Pancreas (tissue), 10 donors: Measurements from ENCODE around the gene ST6GALNAC6. TPM values are rescaled to one million over a fixed set of nuclear protein-coding genes. Genes with fewer than 3 reads are reported as not detected.
"Not testable (repeated sequence)": the region's sequence is repeated elsewhere in the genome, so short reads cannot be mapped to it uniquely, and the experiment has no call there.

Source experiments
- ATAC-seq, 4 donors: fragments of 200-7000 bp; cut with Tn5 transposase; one replicate each; pipeline versions ENCODE4 v1.8.0 to v1.9.1; 2020; ENCODE audit warnings: mild to moderate bottlenecking in 4 of 4, moderate library complexity in 4 of 4
- DNase-seq, 6 donors: peaks; one replicate each; pipeline ENCODE4 v3.0.0-alpha.2; 2020
- FAIRE-seq: peaks from 2 replicates; lab custom pipeline; 2012; peaks lifted over from hg19 to GRCh38; lab: Jason Lieb, UNC
- H3K27ac ChIP-seq, 4 donors: fragments of 200-600 bp; sonication (generic); 1 replicate in 3 of 4; 2 replicates in 1 of 4; pipeline versions ENCODE4 v1.5.0 to v1.8.0; 2020
- H3K27me3 ChIP-seq, 4 donors: fragments of 200-600 bp; one replicate each; pipeline ENCODE4 v1.8.0; 2021
- H3K36me3 ChIP-seq, 3 donors: fragments of 200-600 bp; sonication (generic) in 1 of 3; one replicate each; pipeline versions ENCODE4 v1.5.0 to v1.8.0; 2020 to 2021
- H3K4me1 ChIP-seq, 3 donors: fragments of 200-600 bp; one replicate each; pipeline ENCODE4 v1.8.0; 2021
- H3K4me3 ChIP-seq, 4 donors: fragments of 200-600 bp; sonication (generic) in 2 of 4; one replicate each; pipeline versions ENCODE4 v1.5.0 to v1.8.0; 2020 to 2021
- H3K9me3 ChIP-seq, 4 donors: fragments of 200-600 bp; one replicate each; pipeline ENCODE4 v1.8.0; 2021
- WGBS, 2 donors: extraction: QIAGEN DNeasy Blood & Tissue Kit; methylation state at CpG; one replicate each; pipeline ENCODE4 v1.1.7; 2013; 5-methylcytosine and 5-hydroxymethylcytosine counted together
- intact Hi-C, 3 donors: fragments of 100-400 bp; cut with DNase I; formaldehyde crosslinking; loops; one replicate each; pipeline versions ENCODE4 v1.11.1 to v1.14.2; 2022
- polyA plus RNA-seq, 2 donors: library from polyadenylated mRNA; stranded (reverse); fragments of 200-250 nt; gene quantifications; one replicate each; pipeline ENCODE4 v1.2.3, GENCODE V29; 2013
- total RNA-seq, 6 donors: library from RNA; stranded (reverse); fragmentation: NEBNext Ultra II Directional in 4 of 6; extraction: Animal tissue kit (Norgen Biotek cat#: 25700) in 4 of 6; gene quantifications; one replicate each; pipeline versions ENCODE4 v1.2.1 to v1.2.4, GENCODE V29; 2021 to 2023
- TF ChIP-seq, protein P1 (sequence below), 4 donors: fragments of 200-600 bp; sonication (generic) in 3 of 4; IDR thresholded peaks; one replicate each; pipeline versions ENCODE4 v1.5.0 to v1.8.0; 2021; ENCODE audit warnings: antibody characterized with exemption in 4 of 4
- donor health status: healthy with polysubstance abuse.
- donor health status: DM: no; HTN: no; CAD: no; lungs with moderate emphysema.
- donor health status: DM: no; HTN: no; CAD: no.
- donor health status: control.
- donor health status: control.
- donor health status: Bipolar disorder and iron deficiency.
- donor health status: DM: yes; HTN: yes; CAD: no.
- donor health status: DM: no; HTN: no; CAD: no.
- donor health status: DM: no; HTN: no; CAD: no.
- donor health status: DM: yes; HTN: yes; CAD: no.

Gene ST6GALNAC6
- total and polyA plus RNA-seq, 8 donors, result 20.7 to 35.7 (median 27.0) TPM

DNA sequence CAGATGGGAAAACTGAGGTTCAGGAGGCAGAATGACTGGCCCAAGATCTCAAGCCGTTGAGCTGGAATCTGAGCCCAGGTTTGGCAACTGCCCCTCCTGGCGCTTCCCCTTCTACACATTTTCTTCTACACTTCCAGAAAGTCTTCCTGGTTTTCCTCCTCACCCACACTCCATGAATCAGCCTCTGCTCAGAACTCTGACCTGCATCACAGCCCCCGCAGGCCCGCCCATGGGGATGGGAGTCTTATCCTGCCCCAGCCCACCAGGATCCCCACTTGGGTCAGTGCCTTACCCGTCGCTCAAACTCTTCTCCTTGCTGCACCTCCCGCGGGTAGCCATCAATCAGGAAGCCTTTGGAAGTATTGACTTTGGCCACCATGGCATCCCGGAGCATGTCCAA, 27.9 kb downstream of the ST6GALNAC6 start:
- Histone ChIP-seq H3K27ac (no peak overlapping the region), H3K4me1 (peaks cover 0 to 3% (median 0%) of the 10 kb centered on the region in 3 donors), H3K36me3 (peaks cover 0 to 6% (median 0%) of the 10 kb centered on the region in 3 donors), H3K9me3 (no peaks in the 10 kb centered on the region), H3K27me3 (no peaks in the 10 kb centered on the region), H3K4me3 (no peak overlapping the region)
- WGBS, 2 donors, result 86% methylated on average over 9 of the region's 9 CpGs
- TF ChIP-seq, protein P1, sequence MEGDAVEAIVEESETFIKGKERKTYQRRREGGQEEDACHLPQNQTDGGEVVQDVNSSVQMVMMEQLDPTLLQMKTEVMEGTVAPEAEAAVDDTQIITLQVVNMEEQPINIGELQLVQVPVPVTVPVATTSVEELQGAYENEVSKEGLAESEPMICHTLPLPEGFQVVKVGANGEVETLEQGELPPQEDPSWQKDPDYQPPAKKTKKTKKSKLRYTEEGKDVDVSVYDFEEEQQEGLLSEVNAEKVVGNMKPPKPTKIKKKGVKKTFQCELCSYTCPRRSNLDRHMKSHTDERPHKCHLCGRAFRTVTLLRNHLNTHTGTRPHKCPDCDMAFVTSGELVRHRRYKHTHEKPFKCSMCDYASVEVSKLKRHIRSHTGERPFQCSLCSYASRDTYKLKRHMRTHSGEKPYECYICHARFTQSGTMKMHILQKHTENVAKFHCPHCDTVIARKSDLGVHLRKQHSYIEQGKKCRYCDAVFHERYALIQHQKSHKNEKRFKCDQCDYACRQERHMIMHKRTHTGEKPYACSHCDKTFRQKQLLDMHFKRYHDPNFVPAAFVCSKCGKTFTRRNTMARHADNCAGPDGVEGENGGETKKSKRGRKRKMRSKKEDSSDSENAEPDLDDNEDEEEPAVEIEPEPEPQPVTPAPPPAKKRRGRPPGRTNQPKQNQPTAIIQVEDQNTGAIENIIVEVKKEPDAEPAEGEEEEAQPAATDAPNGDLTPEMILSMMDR (IDR thresholded peaks at IDR 0.05), result no peak
- FAIRE-seq (no peak), DNase-seq (peak in 2 of 6 donors; percentile 13 to 38), ATAC-seq (no peak)
- intact Hi-C loops, result no loop called here

DNA sequence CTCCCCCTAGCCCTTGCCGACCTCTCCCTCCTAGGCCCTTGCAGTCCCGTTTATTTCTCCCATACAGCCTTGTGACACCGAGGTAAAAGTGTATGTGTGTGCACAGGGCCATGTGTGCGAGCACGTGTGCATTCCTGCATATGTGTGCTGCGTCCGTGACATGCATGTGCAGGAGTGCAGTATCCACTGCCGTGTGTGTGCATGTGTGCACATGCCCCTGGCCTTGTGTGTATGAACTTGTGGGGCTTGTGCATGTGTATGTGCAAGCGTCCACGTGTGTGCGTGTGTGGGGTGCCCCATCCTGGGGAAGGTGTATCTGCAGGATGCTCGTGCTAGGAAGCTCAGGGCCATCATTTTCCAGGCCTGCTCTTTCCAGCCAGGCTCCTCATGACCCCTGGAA, 28.5 kb downstream of the ST6GALNAC6 start:
- intact Hi-C loops, result no loop called here
- FAIRE-seq (no peak), DNase-seq (peak in 1 of 6 donors; percentile 12), ATAC-seq (no peak)
- Histone ChIP-seq H3K36me3 (peaks cover 0 to 6% (median 0%) of the 10 kb centered on the region in 3 donors), H3K27ac (no peak overlapping the region), H3K4me3 (no peak overlapping the region), H3K4me1 (peaks cover 0 to 3% (median 0%) of the 10 kb centered on the region in 3 donors), H3K9me3 (no peaks in the 10 kb centered on the region), H3K27me3 (no peaks in the 10 kb centered on the region)
- 83 to 84% methylated on average over 12 of the region's 12 CpGs for WGBS, 2 donors
- TF ChIP-seq, protein P1 (IDR thresholded peaks at IDR 0.05), result no peak

DNA sequence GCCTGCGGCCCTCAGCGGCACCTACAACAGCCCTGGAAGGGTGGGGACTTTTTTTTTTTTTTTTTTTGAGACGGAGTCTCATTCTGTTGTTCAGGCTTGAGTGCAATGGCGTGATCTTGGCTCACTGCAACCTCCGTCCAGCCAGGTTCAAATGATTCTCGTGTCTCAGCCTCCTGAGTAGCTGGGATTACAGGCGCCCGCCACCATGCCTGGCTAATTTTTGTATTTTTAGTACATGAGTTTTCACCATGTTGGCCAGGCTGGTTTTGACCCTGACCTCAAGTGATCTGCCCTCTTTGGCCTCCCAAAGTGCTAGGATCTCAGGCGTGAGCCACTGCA, 29.3 kb downstream of the ST6GALNAC6 start:
- 77 to 87% methylated on average over 8 to 9 of the region's 9 CpGs for WGBS, 2 donors
- H3K27ac ChIP-seq, DNase-seq, H3K4me3 ChIP-seq, H3K9me3 ChIP-seq, H3K36me3 ChIP-seq, FAIRE-seq, intact Hi-C loops, ATAC-seq, H3K4me1 ChIP-seq, H3K27me3 ChIP-seq: not testable (repeated sequence)
- TF ChIP-seq, protein P1 (IDR thresholded peaks at IDR 0.05), result peak in 1 of 4 donors; percentile 3

DNA sequence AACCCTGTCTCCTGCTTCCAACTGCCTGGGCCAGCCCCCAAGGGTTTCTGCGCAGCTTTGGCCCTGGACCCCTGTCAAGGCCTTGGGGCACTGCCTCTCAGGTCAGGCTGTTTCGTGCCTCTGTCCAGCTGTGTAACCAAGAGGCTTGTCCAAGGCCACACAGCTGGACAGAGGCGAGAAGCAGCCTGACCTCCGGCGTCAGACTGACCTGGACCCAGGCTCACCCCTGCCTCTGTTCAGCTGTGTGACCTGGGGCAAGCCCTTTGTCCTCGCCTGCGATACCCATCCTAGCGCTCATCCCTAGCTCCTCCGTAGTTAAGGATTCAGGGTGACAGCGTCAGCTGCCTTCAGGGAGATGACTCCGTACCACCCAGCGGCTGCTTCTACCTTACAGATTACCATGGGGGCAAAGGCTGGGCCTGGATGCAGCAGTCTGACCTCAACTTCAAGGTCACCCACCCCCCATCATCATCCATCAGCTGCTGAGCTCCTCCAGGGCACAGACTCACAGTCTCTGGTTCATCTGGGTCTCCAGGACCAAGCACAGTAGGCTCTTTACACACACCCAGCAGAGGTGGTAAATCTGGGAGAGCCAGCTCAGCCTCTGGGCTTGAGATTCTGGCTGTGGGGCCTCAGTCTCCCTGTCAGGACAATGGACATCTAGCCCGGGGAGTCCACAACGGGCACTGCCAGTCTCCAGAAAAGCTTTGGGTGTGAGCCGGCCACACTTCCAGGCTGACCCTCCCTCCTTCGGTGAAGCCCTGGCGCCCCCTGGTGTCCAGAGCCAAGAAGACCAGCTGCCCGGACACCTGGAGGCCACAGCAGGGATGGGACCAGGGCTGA, 29.9 kb downstream of the ST6GALNAC6 start:
- TF ChIP-seq, protein P1 (IDR thresholded peaks at IDR 0.05), result peak; percentile 71 to 78 (median 74)
- Histone ChIP-seq H3K4me1 (peaks cover 0 to under 1% (median 0%) of the 10 kb centered on the region in 3 donors), H3K27ac (no peak overlapping the region), H3K9me3 (no peaks in the 10 kb centered on the region), H3K4me3 (no peak overlapping the region), H3K36me3 (peaks cover 0 to 6% (median 0%) of the 10 kb centered on the region in 3 donors), H3K27me3 (no peaks in the 10 kb centered on the region)
- WGBS, 2 donors, result 68 to 71% methylated on average over 18 of the region's 18 CpGs
- no peak for FAIRE-seq
- peak; percentile 81 to 97 (median 91) for DNase-seq
- peak; percentile 84 to 95 (median 92) for ATAC-seq
- intact Hi-C loops, result loop anchor here in 1 of 3 donors (5.0 to 10.0 kb wide), 2 partner anchors 132 to 275 kb away; partner anchors contain the start of gene TOR2A
